Ectodermal cell (in vitro differentiated cells): Measurements from ENCODE around the gene FOLR3.
"Not testable (repeated sequence)": the region's sequence is repeated elsewhere in the genome, so short reads cannot be mapped to it uniquely, and the experiment has no call there.

Experiments
- H3K27ac ChIP-seq: 2 replicates; pipeline ENCODE4 v1.7.0; 2013; ENCODE audit warnings: mild to moderate bottlenecking, low read depth, low read length; ENCODE audit not compliant: insufficient read depth, poor library complexity, severe bottlenecking
- H3K27me3 ChIP-seq: 2 replicates; pipeline ENCODE4 v1.7.0; 2013; ENCODE audit warnings: mild to moderate bottlenecking, low read length; ENCODE audit not compliant: insufficient read depth, control insufficient read depth, poor library complexity, severe bottlenecking
- H3K36me3 ChIP-seq: one replicate; pipeline ENCODE4 v1.7.0; 2013; ENCODE audit warnings: low read length; ENCODE audit not compliant: control insufficient read depth, insufficient read depth
- H3K4me1 ChIP-seq: one replicate; pipeline ENCODE4 v1.7.0; 2013; ENCODE audit warnings: low read length; ENCODE audit not compliant: control insufficient read depth, insufficient read depth
- H3K4me3 ChIP-seq: 2 replicates; pipeline ENCODE4 v1.7.0; 2013; ENCODE audit warnings: low read depth, low read length, control low read depth; ENCODE audit not compliant: insufficient read depth
- H3K9me3 ChIP-seq: 2 replicates; pipeline ENCODE4 v1.7.0; 2013; ENCODE audit warnings: mild to moderate bottlenecking, low read length, moderate library complexity; ENCODE audit not compliant: control insufficient read depth
- WGBS, 2 experiments: methylation state at CpG; one replicate each; pipeline ENCODE4 v1.1.7; 2013; ENCODE audit warnings: missing lambda C conversion rate in 2 of 2; 5-methylcytosine and 5-hydroxymethylcytosine counted together

FOLR3 gene

GRCh38 chr11:72140661-72141060 is 5.1 kb downstream of the FOLR3 start:
- Histone ChIP-seq H3K9me3 (no peaks in the 10 kb centered on the region), H3K27ac (no peak overlapping the region)
- WGBS, 2 experiments = 93 to 94% methylated on average over 2 of the region's 2 CpGs

GRCh38 chr11:72141066-72141465 is 5.5 kb downstream of the FOLR3 start:
- Histone ChIP-seq H3K36me3 (no peaks in the 10 kb centered on the region), H3K27ac (no peak overlapping the region), H3K9me3 (no peaks in the 10 kb centered on the region), H3K4me3 (no peak overlapping the region), H3K27me3 (no peaks in the 10 kb centered on the region), H3K4me1 (no peaks in the 10 kb centered on the region)
- 54 to 73% methylated on average over 2 to 3 of the region's 3 CpGs for WGBS, 2 experiments

More at GRCh38 chr11:72140661-72141060, 5.1 kb downstream of the FOLR3 start:
- Histone ChIP-seq H3K4me1 (no peaks in the 10 kb centered on the region), H3K36me3 (no peaks in the 10 kb centered on the region), H3K27me3 (no peaks in the 10 kb centered on the region), H3K4me3 (no peak overlapping the region)

- not testable (repeated sequence) for H3K4me3 ChIP-seq, H3K36me3 ChIP-seq, H3K27ac ChIP-seq, H3K4me1 ChIP-seq, H3K27me3 ChIP-seq, H3K9me3 ChIP-seq
- 70% methylated on average over 1 of the region's 1 CpG for WGBS, 2 experiments
Observed at GRCh38 chr11:72142086-72142485, 6.6 kb downstream of the FOLR3 start.

DNA sequence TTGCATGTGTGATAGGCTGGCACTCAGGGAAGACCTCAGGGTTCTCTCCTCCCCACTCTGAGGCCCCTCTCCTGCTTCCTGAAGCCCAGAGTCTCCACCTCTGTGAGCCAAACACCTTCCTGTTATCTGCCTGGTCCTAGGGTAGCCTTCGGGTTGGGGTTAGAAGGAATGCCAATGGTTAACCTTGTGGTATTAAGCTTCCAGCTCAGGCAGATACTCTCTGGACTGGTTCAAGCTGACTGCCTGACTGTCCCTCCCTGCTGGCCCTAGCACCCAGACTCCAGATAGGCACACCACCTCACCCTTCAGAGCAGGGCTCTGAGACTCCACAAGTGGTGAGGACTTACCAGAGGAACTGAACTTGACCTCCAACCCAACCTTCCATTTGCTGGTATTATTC is 7.0 kb downstream of the FOLR3 start:
- H3K27ac ChIP-seq, H3K4me3 ChIP-seq, H3K36me3 ChIP-seq, H3K9me3 ChIP-seq, H3K27me3 ChIP-seq, H3K4me1 ChIP-seq: not testable (repeated sequence)
- WGBS, 2 experiments = no CpG with 5 or more reads among the region's 1 CpG

GRCh38 chr11:72144807-72145565 is 9.5 kb downstream of the FOLR3 start:
- Histone ChIP-seq H3K4me1 (no peaks in the 10 kb centered on the region), H3K27ac (no peak overlapping the region), H3K27me3 (no peaks in the 10 kb centered on the region), H3K4me3 (no peak overlapping the region), H3K36me3 (no peaks in the 10 kb centered on the region), H3K9me3 (no peaks in the 10 kb centered on the region)
- WGBS, 2 experiments = 90 to 92% methylated on average over 4 of the region's 4 CpGs

- 40 to 43% methylated on average over 2 of the region's 2 CpGs for WGBS, 2 experiments
- Histone ChIP-seq H3K27ac (no peak overlapping the region), H3K4me3 (no peak overlapping the region), H3K27me3 (no peaks in the 10 kb centered on the region), H3K9me3 (no peaks in the 10 kb centered on the region), H3K36me3 (no peaks in the 10 kb centered on the region), H3K4me1 (no peaks in the 10 kb centered on the region)
Observed at GRCh38 chr11:72146625-72147024, 11.1 kb downstream of the FOLR3 start.

GRCh38 chr11:72150882-72151281 is 15.4 kb downstream of the FOLR3 start:
- Histone ChIP-seq H3K36me3 (no peaks in the 10 kb centered on the region), H3K27ac (no peak overlapping the region), H3K4me3 (no peak overlapping the region), H3K9me3 (no peaks in the 10 kb centered on the region), H3K4me1 (no peaks in the 10 kb centered on the region), H3K27me3 (no peaks in the 10 kb centered on the region)
- WGBS, 2 experiments = 91% methylated on average over 4 of the region's 4 CpGs

DNA sequence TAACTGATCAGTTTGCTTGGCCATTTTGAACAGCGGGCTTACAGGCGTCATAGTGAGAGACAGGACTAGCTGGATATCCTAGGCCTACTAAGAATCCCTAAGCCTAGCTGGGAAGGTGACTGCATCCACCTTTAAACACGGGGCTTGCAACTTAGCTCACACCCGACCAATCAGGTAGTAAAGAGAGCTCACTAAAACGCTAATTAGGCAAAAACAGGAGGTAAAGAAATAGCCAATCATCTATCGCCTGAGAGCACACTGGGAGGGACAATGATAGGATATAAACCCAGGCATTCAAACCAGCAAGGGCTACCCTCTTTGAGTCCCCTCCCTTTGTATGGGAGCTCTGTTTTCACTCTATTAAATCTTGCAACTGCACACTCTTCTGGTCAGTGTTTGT is 18.3 kb downstream of the FOLR3 start:
- not testable (repeated sequence) for H3K27me3 ChIP-seq

DNA sequence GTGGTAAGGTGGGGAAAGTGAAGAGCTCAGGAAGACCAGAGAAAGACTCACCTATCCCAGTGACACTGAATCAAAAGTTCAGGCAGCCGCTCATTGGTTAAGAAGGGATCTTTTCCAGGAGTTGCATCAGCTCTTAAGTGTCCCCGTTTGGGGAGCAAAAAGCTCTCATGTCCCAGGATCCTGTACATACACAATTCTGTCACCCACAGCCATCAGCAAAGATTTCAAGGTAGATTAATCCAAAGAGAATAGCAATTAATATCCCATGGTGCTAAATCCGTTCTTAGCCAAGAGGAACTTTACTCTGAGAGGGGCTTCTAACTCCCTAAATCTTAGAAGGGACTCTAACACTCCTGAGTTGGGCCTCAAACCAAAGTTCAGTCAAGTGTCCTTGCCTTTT is 19.3 kb downstream of the FOLR3 start:
- Histone ChIP-seq H3K9me3 (no peaks in the 10 kb centered on the region), H3K27me3 (no peaks in the 10 kb centered on the region), H3K4me3 (no peak overlapping the region), H3K36me3 (no peaks in the 10 kb centered on the region), H3K27ac (no peak overlapping the region), H3K4me1 (no peaks in the 10 kb centered on the region)
- WGBS, 2 experiments = 89 to 92% methylated on average over 3 of the region's 3 CpGs

More for the DNA sequence above, 18.3 kb downstream of the FOLR3 start:
- H3K36me3 ChIP-seq, H3K27ac ChIP-seq, H3K4me3 ChIP-seq, H3K4me1 ChIP-seq, H3K9me3 ChIP-seq: not testable (repeated sequence)
- WGBS, 2 experiments = 91 to 97% methylated on average over 6 of the region's 6 CpGs

DNA sequence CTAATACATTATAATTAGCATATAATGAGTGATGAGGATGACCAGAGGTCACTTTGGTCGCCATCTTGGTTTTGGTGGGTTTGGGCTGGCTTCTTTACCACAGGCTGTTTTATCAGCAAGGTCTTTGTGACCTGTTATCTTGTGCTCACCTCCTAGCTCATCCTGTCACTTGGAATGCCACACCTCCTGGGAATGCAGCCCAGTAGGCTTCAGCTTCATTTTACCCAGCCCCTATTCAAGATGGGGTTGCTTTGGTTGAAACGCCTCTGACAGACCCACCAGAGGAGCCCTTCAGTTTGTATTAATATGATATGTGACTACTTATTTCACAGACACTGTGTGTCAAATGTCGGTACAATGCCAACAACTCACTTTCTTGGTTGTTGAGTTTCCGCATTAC is 20.2 kb downstream of the FOLR3 start:
- Histone ChIP-seq H3K9me3 (no peaks in the 10 kb centered on the region), H3K27ac (no peak overlapping the region), H3K4me3 (no peak overlapping the region), H3K27me3 (no peaks in the 10 kb centered on the region), H3K4me1 (no peaks in the 10 kb centered on the region), H3K36me3 (no peaks in the 10 kb centered on the region)
- WGBS, 2 experiments = 93 to 95% methylated on average over 4 of the region's 4 CpGs

DNA sequence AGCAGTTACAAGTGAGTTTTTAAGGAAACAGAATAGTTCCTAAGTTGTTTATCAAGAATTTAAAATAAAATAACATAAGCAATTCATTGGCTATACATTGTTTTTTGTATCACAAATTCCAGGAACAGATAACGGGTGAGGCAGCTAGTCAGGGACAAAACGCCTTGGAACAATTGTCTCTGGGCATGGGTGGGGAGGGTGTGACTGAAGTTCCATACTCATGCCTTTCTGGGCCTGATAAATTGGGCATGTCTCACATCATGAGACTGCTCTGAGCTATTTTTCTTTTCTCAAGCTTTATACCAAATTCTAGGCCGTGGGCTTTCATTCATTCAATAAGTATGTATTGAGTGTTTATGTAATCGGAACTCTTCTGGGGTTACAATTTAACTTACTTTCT is 21.6 kb downstream of the FOLR3 start:
- no peak overlapping the region for H3K4me3 ChIP-seq
- H3K4me1 ChIP-seq = no peaks in the 10 kb centered on the region
- no peaks in the 10 kb centered on the region for H3K27me3 ChIP-seq
- H3K27ac ChIP-seq = no peak overlapping the region
- H3K9me3 ChIP-seq = no peaks in the 10 kb centered on the region
- 84 to 95% methylated on average over 3 to 4 of the region's 4 CpGs for WGBS, 2 experiments
- no peaks in the 10 kb centered on the region for H3K36me3 ChIP-seq
